KMS-11 (cell line): ENCODE measurements around the gene MAGI2.

Experiments used
- H2AFZ ChIP-seq: fragments of 200-600 bp; sonication (generic); 2 replicates; pipeline ENCODE4 v1.6.1; 2016; ENCODE audit warnings: antibody characterized with exemption, mixed run types, low read depth
- H3K27ac ChIP-seq: fragments of 200-600 bp; sonication (generic); 2 replicates; pipeline ENCODE4 v1.6.1; 2016; ENCODE audit warnings: mild to moderate bottlenecking, mixed run types
- H3K27me3 ChIP-seq: fragments of 200-600 bp; sonication (generic); 2 replicates; pipeline ENCODE4 v1.6.1; 2017; ENCODE audit warnings: mild to moderate bottlenecking, low read depth, mixed run types, moderate library complexity; ENCODE audit not compliant: insufficient read depth
- H3K36me3 ChIP-seq: fragments of 200-600 bp; sonication (generic); 2 replicates; pipeline ENCODE4 v1.6.1; 2017; ENCODE audit warnings: mild to moderate bottlenecking, mixed run types; ENCODE audit not compliant: insufficient read depth
- H3K4me1 ChIP-seq: fragments of 200-600 bp; sonication (generic); 2 replicates; pipeline ENCODE4 v1.6.1; 2016; ENCODE audit warnings: mild to moderate bottlenecking, low read depth, mixed run types; ENCODE audit not compliant: poor library complexity, severe bottlenecking
- H3K4me2 ChIP-seq: fragments of 200-600 bp; sonication (generic); 2 replicates; pipeline ENCODE4 v1.7.0; 2016; ENCODE audit warnings: mild to moderate bottlenecking, mixed run types
- H3K4me3 ChIP-seq: fragments of 200-600 bp; sonication (generic); IDR thresholded peaks from 2 replicates; pipeline ENCODE4 v1.6.1; 2017; ENCODE audit warnings: low read depth, low read length, mixed read lengths; ENCODE audit not compliant: insufficient read depth
- H3K79me2 ChIP-seq: fragments of 200-600 bp; sonication (generic); 2 replicates; pipeline ENCODE4 v1.6.1; 2016; ENCODE audit warnings: low read depth, mixed run types; ENCODE audit not compliant: insufficient read depth
- H3K9ac ChIP-seq: fragments of 200-600 bp; sonication (generic); 2 replicates; pipeline ENCODE4 v1.6.1; 2016; ENCODE audit warnings: mild to moderate bottlenecking, mixed run types
- H4K20me1 ChIP-seq: fragments of 200-600 bp; sonication (generic); 2 replicates; pipeline ENCODE4 v1.6.1; 2016; ENCODE audit warnings: mild to moderate bottlenecking, mixed run types; ENCODE audit not compliant: insufficient read depth
- TF ChIP-seq, protein P1 (sequence below): fragments of 200-600 bp; sonication (generic); conservative IDR thresholded peaks from 2 replicates; pipeline ENCODE4 v1.6.1; 2017; ENCODE audit warnings: low read depth, mild to moderate bottlenecking, antibody characterized with exemption, low read length, moderate library complexity, mixed read lengths

Gene MAGI2

DNA sequence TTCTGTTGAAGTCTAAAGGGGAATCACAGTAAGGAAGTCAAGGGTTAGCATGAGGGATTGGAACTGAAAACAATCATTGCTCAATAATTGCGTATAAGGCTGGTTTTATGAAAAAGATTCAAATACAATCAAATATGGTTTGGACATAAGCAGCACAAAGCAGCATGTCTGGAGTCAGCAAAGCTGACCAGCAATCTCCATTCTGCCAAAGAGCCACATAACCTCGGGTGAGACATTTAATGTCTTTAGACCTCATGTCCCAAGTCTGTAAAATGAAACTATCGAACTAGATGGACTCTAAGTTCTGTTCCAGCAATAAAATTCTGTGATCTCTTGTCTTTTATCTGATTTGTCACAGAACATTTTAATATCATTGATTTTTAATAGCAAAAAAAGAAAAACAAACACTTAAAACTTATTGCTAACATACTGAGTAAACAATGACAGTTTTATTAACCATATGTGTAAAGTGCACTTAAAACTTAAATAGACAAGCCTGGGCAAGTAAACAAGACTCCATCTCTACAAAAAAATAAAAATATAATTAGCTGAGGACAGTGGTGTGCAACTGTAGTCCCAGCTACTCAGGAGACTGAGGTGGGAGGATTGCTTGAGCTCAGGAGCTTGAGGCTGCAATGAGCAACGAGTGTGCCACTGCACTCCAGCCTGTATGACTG lies 217.0 kb downstream of the MAGI2 start:
- H3K4me3 ChIP-seq, result no peak overlapping the region
- no peaks in the 10 kb centered on the region for H3K27me3 ChIP-seq
- no peaks in the 10 kb centered on the region for H3K79me2 ChIP-seq
- no peak overlapping the region for H3K4me2 ChIP-seq
- H4K20me1 ChIP-seq, result no peaks in the 10 kb centered on the region
- H3K36me3 ChIP-seq, result no peaks in the 10 kb centered on the region
- H3K4me1 ChIP-seq, result no peaks in the 10 kb centered on the region
- TF ChIP-seq, protein P1, sequence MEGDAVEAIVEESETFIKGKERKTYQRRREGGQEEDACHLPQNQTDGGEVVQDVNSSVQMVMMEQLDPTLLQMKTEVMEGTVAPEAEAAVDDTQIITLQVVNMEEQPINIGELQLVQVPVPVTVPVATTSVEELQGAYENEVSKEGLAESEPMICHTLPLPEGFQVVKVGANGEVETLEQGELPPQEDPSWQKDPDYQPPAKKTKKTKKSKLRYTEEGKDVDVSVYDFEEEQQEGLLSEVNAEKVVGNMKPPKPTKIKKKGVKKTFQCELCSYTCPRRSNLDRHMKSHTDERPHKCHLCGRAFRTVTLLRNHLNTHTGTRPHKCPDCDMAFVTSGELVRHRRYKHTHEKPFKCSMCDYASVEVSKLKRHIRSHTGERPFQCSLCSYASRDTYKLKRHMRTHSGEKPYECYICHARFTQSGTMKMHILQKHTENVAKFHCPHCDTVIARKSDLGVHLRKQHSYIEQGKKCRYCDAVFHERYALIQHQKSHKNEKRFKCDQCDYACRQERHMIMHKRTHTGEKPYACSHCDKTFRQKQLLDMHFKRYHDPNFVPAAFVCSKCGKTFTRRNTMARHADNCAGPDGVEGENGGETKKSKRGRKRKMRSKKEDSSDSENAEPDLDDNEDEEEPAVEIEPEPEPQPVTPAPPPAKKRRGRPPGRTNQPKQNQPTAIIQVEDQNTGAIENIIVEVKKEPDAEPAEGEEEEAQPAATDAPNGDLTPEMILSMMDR, result no peak
- H3K9ac ChIP-seq, result no peak overlapping the region
- no peak overlapping the region for H2AFZ ChIP-seq
- no peak overlapping the region for H3K27ac ChIP-seq

DNA sequence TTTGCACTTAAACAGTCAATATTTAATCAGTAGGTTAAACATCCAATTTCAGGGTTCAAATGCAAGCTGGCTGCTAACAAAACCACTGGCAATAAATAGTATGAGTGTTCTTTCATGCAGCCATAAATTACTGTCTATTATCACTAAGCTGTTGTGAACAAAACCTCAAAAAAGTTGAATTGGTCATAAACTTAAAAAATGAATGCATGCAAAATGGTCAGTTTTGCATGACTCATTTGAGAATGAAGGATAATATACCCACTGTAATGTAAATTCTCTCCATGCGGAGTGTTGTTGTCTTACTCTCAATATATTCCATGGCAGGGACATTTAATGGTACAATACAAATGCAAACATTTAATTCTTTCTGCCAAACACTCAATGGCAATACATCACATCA lies 226.4 kb downstream of the MAGI2 start:
- Histone ChIP-seq H3K36me3 (no peaks in the 10 kb centered on the region), H3K4me3 (no peak overlapping the region), H3K27ac (no peak overlapping the region), H3K79me2 (no peaks in the 10 kb centered on the region), H4K20me1 (no peaks in the 10 kb centered on the region), H3K27me3 (no peaks in the 10 kb centered on the region), H2AFZ (no peak overlapping the region), H3K4me1 (no peaks in the 10 kb centered on the region), H3K9ac (no peak overlapping the region), H3K4me2 (no peak overlapping the region)
- TF ChIP-seq, protein P1, result no peak

DNA sequence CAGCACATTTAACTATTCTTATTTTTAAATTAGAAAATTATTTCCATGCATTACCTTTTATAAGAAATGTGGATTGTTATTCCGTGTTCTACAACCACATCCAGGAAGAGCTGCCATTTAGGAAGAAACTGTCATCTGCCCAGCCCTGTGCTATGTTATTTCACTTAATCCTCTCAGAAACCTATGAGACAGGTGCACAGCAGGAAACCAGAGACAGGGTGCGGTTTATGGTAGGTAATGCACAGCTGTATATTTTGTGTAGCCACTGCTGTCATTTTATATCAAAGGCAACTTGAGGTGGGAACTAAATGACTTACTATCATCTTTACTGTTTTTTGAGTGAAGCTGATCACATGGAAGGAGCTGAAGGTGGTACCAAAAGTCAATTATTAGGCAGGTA lies 232.3 kb downstream of the MAGI2 start:
- Histone ChIP-seq H3K4me2 (no peak overlapping the region), H4K20me1 (no peaks in the 10 kb centered on the region), H3K4me1 (no peaks in the 10 kb centered on the region), H3K27me3 (no peaks in the 10 kb centered on the region), H3K27ac (no peak overlapping the region), H3K9ac (no peak overlapping the region), H3K79me2 (no peaks in the 10 kb centered on the region), H3K36me3 (no peaks in the 10 kb centered on the region), H3K4me3 (no peak overlapping the region), H2AFZ (no peak overlapping the region)
- TF ChIP-seq, protein P1, result no peak

DNA sequence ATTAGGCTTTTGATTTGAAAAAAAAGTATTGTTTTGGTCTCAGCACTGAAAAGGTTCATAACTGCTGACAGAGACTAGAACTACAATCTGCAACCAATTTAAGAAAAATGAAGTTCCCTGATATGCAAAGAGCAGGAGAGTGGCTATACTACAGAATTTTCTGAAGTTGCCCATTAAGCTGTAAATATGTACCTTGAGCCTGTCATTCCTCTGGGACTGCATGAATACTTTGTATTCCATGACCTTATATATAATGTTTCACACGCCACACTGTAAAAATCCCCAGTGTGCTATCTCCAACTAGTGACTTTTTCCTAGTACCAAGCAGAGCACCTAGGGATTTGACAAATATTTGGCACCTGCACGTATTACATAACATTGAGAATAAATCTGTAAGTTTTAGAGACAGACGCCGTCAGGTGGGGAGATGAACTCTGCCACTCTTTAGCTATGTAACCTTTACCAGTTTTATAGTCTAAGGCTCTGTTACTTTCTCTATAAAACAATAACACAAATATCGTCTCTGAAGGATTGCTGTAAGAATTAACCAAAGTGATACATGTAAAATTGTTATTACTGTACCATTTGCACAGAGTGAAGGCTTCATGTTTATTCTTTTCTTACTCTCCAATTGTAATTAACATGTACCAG lies 235.4 kb downstream of the MAGI2 start:
- Histone ChIP-seq H3K27ac (no peak overlapping the region), H3K79me2 (no peaks in the 10 kb centered on the region), H3K4me2 (no peak overlapping the region)

More for the DNA sequence above, 235.4 kb downstream of the MAGI2 start:
- Histone ChIP-seq H4K20me1 (no peaks in the 10 kb centered on the region), H2AFZ (no peak overlapping the region), H3K27me3 (no peaks in the 10 kb centered on the region), H3K9ac (no peak overlapping the region), H3K4me1 (no peaks in the 10 kb centered on the region), H3K36me3 (no peaks in the 10 kb centered on the region), H3K4me3 (no peak overlapping the region)
- TF ChIP-seq, protein P1, result no peak
